H1 (cell line): ENCODE results near the gene REEP2. TPM values are rescaled to one million over a fixed set of nuclear protein-coding genes. Genes with fewer than 3 reads are reported as not detected.

ENCODE experiments used
- CBX8 ChIP-seq: fragments of 300-800, 300-1000 bp; sonication (generic); IDR thresholded peaks from 2 replicates; pipeline ENCODE4 v1.7.1; 2016; ENCODE audit warnings: low read depth, low read length, borderline replicate concordance
- CHD7 ChIP-seq: fragments of 300-600 bp; sonication (generic); IDR thresholded peaks from 2 replicates; pipeline ENCODE4 v1.7.1; 2012; ENCODE audit warnings: low read length, moderate library complexity, mild to moderate bottlenecking, inconsistent platforms; ENCODE audit not compliant: insufficient replicate concordance
- CREB1 ChIP-seq: IDR thresholded peaks from 2 replicates; pipeline ENCODE4 v1.6.1; 2012; ENCODE audit warnings: inconsistent platforms
- JUN ChIP-seq: IDR thresholded peaks from 2 replicates; pipeline ENCODE4 v1.6.1; 2011; ENCODE audit warnings: low read depth, mild to moderate bottlenecking, improper control_type of control experiment, low read length
- JUND ChIP-seq: IDR thresholded peaks from 2 replicates; pipeline ENCODE4 v1.6.1; 2011; ENCODE audit warnings: mild to moderate bottlenecking, improper control_type of control experiment, low read length
- MAX ChIP-seq: IDR thresholded peaks from 2 replicates; pipeline ENCODE4 v1.6.1; 2012; ENCODE audit warnings: inconsistent platforms
- NANOG ChIP-seq: IDR thresholded peaks from 2 replicates; pipeline ENCODE4 v1.6.1; 2011; ENCODE audit warnings: low read length, low read depth, mild to moderate bottlenecking, inconsistent platforms; ENCODE audit not compliant: insufficient read depth, poor library complexity, severe bottlenecking
- SAP30 ChIP-seq: fragments of 300-600 bp; sonication (generic); IDR thresholded peaks from 2 replicates; pipeline ENCODE4 v1.7.1; 2012; ENCODE audit warnings: low read length, moderate library complexity, mild to moderate bottlenecking, inconsistent platforms; ENCODE audit not compliant: insufficient read depth, insufficient replicate concordance
- TAF1 ChIP-seq: IDR thresholded peaks from 2 replicates; pipeline ENCODE4 v1.6.1; 2011; ENCODE audit warnings: mild to moderate bottlenecking, low read depth, low read length
- TBP ChIP-seq: IDR thresholded peaks from 2 replicates; pipeline ENCODE4 v1.6.1; 2011; ENCODE audit warnings: low read depth, low read length, improper control_type of control experiment
- polyA plus RNA-seq, 7 experiments: library from polyadenylated mRNA; depleted of rRNA in 3 of 7; stranded (reverse) in 5 of 7; unstranded in 2 of 7; fragments of >200 nt in 5 of 7; fragments of 200-250 nt in 2 of 7; gene quantifications; 1 replicate in 5 of 7; 2 replicates in 1 of 7; 4 replicates in 1 of 7; pipeline versions ENCODE4 v1.2.1 to v1.2.3, GENCODE V29; 2011 to 2013; ENCODE audit warnings: missing spikeins in 2 of 7, mixed read lengths in 2 of 7
- total RNA-seq: library from RNA; stranded (reverse); fragmentation: NEBNext Ultra II Directional; extraction: Animal tissue kit (Norgen Biotek cat#: 25700); gene quantifications from 2 replicates; pipeline ENCODE4 v1.2.1, GENCODE V29; 2021

REEP2 gene
- total and polyA plus RNA-seq, 2 of the 8 experiments (the other 6 are each of a cell fraction or from before 2014, with no cell fraction given), result 26.5 to 40.2 TPM

- no peak for TF ChIP-seq CHD7
- peak; percentile 66; the same call in 1 of the 2 replicates for TF ChIP-seq MAX
- no peak for TF ChIP-seq CBX8
- TF ChIP-seq SAP30, result peak; percentile 56
- no peak for TF ChIP-seq JUN
- TF ChIP-seq TBP, result no peak; the same call in 1 of the 2 replicates
- TF ChIP-seq TAF1, result no peak
- no peak for TF ChIP-seq NANOG
- no peak for TF ChIP-seq CREB1
- no peak for TF ChIP-seq JUND
Measured at GRCh38 chr5:138464388-138465260, 25.8 kb downstream of the REEP2 start (continued).
